Measurements from ENCODE around the gene NINJ2.

Gene NINJ2

GRCh38 chr12:546920-547845 is 116.1 kb downstream of the NINJ2 start:
- DNase-seq (ENCODE audit: insufficient read length, low spot score) (peak; percentile 86), FAIRE-seq (no peak)
- no peak for TF ChIP-seq POLR2A (IDR thresholded peaks at IDR 0.05; ENCODE audit: low read depth, low read length)

- TF ChIP-seq POLR2A (IDR thresholded peaks at IDR 0.05; ENCODE audit: low read depth, low read length), result no peak
- FAIRE-seq (no peak), DNase-seq (ENCODE audit: insufficient read length, low spot score) (no peak)
These were observed 116.9 kb downstream of the NINJ2 start for GRCh38 chr12:546265-546919.

DNA sequence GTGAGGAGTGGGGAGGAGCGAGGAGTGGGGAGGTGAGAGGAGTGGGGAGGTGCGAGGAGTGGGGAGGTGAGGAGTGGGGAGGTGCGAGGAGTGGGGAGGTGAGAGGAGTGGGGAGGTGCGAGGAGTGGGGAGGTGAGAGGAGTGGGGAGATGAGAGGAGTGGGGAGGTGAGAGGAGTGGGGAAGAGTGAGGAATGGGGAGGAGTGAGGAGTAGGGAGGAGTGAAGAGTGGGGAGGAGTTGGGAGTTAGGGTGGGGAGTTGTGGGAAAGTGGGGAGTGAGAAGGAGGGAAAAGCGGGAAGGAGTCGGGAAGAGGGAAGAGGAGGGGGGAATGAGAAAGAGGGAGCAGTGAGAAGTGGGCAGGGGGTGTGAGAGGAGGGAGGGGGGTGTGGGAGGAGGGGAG is 117.4 kb downstream of the NINJ2 start:
- no peak for TF ChIP-seq POLR2A (IDR thresholded peaks at IDR 0.05; ENCODE audit: low read depth, low read length)
- FAIRE-seq, result no peak
- DNase-seq (ENCODE audit: insufficient read length, low spot score), result no peak

- no peak for FAIRE-seq
- DNase-seq (ENCODE audit: insufficient read length, low spot score), result no peak
- no peak for TF ChIP-seq POLR2A (IDR thresholded peaks at IDR 0.05; ENCODE audit: low read depth, low read length)
These were observed 118.2 kb downstream of the NINJ2 start for GRCh38 chr12:544941-545635.

- TF ChIP-seq POLR2A (IDR thresholded peaks at IDR 0.05; ENCODE audit: low read depth, low read length), result no peak
- FAIRE-seq, result no peak
- no peak for DNase-seq (ENCODE audit: insufficient read length, low spot score)
These were observed 119.1 kb downstream of the NINJ2 start for GRCh38 chr12:544142-544541.

DNA sequence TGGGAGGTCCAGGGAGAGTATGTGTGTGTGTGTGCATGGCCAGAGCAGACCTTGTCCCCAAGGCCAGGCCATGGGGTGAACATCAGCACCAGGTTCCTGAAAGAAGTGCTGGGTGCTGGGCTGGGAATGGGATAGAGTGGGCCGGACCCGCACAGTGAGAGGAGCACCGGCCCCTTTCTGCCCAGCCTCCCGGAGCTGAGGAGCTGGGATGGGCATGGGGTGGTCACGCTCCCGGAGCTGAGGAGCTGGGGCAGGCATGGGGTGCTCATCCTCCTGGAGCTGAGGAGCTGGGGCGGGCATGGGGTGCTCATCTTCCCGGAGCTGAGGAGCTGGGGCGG is 120.2 kb downstream of the NINJ2 start:
- no peak for DNase-seq (ENCODE audit: insufficient read length, low spot score)
- no peak for TF ChIP-seq POLR2A (IDR thresholded peaks at IDR 0.05; ENCODE audit: low read depth, low read length)
- FAIRE-seq, result no peak

DNA sequence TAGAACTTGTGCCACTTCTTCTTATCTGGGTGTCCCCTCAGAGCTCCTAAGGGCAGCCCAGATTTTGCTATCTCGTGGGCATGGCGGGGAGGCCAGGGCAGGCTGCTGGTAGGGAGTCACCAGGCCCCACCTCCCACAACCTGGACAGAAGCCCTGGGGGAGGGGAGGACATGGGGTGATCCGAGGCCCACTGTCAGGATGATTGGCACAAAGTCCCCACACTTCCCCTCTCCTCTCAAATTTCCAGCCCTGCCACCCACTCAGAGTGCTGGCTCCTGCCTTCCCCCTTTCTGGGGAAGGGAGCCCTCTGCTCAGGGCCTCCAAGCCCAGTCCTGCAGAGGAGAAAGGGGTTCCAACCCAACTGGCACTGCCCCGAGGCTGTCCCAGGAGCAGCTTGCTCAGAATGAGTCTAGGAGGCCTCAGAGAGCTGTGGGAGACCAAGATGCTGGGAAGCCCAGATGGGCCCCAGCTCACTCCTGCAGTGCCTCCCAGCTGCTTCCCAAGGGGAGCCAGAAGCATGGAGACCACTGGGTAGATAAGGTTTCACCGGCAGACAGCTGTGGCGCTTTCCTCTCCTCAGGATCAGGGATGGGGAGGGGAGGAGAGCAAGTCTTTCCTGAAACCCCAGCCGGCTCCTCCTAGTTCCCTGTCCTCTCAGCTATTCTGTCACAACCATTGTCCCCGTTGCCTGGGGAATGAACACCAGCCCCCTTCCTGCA is 120.7 kb downstream of the NINJ2 start:
- TF ChIP-seq POLR2A (IDR thresholded peaks at IDR 0.05; ENCODE audit: low read depth, low read length), result no peak
- DNase-seq (ENCODE audit: insufficient read length, low spot score), result no peak
- no peak for FAIRE-seq

GRCh38 chr12:541676-542324 is 121.4 kb downstream of the NINJ2 start:
- TF ChIP-seq POLR2A (IDR thresholded peaks at IDR 0.05; ENCODE audit: low read depth, low read length), result no peak
- no peak for FAIRE-seq
- no peak for DNase-seq (ENCODE audit: insufficient read length, low spot score)

DNA sequence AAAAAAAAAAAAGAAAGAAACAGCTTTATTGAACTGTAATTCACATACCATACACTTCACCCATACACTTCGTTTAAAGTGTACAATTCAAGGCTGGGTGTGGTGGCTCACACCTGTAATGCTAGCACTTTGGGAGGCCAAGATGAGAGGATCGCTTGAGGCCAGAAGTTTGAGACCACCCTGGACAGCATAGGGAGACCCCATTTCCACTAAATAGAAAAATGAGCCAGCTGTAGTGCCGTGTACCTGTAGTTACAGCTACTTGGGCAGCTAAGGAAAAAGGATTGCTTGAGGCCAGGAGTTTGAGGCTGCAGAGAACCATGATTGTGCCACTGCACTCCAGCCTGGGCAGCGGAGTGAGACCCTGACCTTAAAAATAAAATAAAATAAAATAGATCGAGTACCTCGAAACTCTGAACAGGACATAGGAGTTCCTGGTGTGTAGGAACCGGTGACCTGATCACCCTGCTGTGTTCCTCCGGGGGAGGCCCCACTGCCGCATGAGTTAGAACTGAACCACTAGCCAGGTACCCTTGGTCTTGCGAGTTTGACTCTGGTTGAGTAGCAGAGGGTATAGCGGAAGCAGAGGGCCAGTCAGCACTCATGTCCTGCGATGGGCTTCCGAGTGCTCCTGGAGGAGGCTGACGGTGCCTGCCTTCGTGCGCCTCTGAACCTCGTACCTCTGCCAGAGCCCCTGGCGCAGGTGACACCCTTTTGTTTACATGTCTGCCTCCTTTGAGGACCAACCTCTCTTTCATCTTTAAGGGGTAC is 123.5 kb downstream of the NINJ2 start:
- FAIRE-seq (no peak), DNase-seq (ENCODE audit: insufficient read length, low spot score) (no peak)
- no peak for TF ChIP-seq POLR2A (IDR thresholded peaks at IDR 0.05; ENCODE audit: low read depth, low read length)

DNA sequence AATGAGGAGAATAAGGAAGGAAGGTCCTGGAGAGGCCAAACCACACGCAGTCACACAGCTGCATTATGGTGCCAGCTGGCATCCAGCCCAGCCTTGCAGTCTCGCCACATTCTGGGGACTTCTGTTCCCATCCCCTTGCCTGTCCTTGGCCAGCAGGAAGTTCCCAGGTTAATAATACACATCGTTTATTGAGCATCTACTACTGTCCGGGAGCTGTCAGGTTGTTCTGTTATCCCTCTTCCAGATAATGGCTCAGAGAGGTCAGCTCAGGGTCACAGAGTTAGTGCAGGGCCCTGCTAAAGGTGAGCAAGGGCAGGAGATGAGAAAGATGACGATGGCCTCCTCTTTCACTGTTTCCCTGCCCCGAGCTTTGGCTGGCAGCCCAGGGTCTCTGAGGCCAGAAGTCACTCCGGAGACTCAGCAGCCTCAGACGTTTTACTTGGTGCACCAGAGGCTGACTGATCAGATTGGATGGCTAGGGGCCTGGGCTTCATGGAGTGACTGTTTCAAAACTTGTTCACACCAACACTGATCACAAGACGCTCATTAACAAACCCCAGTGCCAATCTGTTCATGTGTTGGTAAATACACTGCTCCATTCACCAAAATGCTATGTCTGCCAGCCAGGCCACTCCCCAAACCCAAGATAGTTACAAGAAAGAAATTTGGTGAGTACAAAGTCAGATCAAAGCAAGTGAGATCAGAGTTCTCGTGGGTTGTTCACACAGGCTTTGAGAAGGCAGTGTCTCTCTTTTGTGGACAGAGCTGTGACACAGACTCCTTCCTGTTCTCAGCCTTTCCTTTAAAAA is 124.3 kb downstream of the NINJ2 start:
- FAIRE-seq (no peak), DNase-seq (ENCODE audit: insufficient read length, low spot score) (no peak)
- no peak for TF ChIP-seq POLR2A (IDR thresholded peaks at IDR 0.05; ENCODE audit: low read depth, low read length)

- DNase-seq (ENCODE audit: insufficient read length, low spot score) (no peak), FAIRE-seq (no peak)
- TF ChIP-seq POLR2A (IDR thresholded peaks at IDR 0.05; ENCODE audit: low read depth, low read length), result no peak
These were observed 125.5 kb downstream of the NINJ2 start for GRCh38 chr12:537772-538171.

GRCh38 chr12:536751-537245 is 126.4 kb downstream of the NINJ2 start:
- TF ChIP-seq POLR2A (IDR thresholded peaks at IDR 0.05; ENCODE audit: low read depth, low read length), result no peak
- FAIRE-seq (no peak), DNase-seq (ENCODE audit: insufficient read length, low spot score) (no peak)
